T47D (cell line): ENCODE data around the gene ABLIM1.

Source experiments
- DNase-seq, 2 experiments: peaks; one replicate each; pipeline versions ENCODE4 v3.0.0 to v3.0.0-alpha.2; 2011 to 2012; ENCODE audit warnings: low read depth in 1 of 2, low spot score in 1 of 2
- JUND ChIP-seq: IDR thresholded peaks from 2 replicates; pipeline ENCODE4 v1.6.1; 2012; ENCODE audit warnings: low read depth
- in situ Hi-C: cut with HindIII; loops from 2 replicates; pipeline ENCODE4 v1.10.0; 2016; ENCODE audit warnings: low sequenced_read_pairs, low pct_unique_long_range_greater_than_20kb

The ABLIM1 gene

DNA sequence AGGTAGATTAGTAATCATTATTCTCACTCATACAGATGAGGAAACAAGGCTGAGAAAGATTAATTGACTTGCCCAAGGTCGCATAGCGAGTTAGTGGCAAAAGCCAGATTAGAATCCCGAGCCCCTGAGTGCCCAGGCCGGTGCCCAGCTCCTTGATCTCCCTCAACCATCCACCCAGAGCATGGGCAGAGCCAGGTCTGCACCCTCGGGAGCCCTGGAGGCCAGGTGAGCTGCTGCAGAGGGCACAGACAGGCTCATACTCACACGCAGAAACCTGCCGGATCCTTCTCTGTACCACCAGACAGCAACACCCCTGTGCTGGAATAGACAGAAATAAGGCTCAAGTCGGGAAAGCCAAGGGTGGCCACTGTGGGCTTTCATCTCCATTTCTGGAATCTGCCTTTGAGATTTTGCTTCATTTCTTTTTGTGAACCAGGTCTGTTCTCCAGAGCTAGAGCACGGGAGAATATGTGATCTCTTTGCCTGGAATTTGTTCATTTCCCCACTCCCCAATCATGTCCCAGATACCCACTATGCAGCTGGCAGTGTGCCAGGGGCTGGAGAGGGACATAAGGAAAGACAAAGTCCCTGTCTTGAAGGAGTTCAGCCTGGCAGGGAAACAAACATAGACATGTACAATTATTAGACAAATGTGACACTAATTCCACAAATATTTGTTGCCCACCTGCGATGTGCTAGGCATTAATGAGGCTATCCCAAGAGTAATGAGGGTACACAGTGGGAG lies 259.3 kb downstream of the ABLIM1 start:
- no peak for TF ChIP-seq JUND
- no peak for DNase-seq
- in situ Hi-C loops: no loop called here

- in situ Hi-C loops: no loop called here
- no peak for TF ChIP-seq JUND
These were observed 260.4 kb downstream of the ABLIM1 start for GRCh38 chr10:114397651-114398145.

DNA sequence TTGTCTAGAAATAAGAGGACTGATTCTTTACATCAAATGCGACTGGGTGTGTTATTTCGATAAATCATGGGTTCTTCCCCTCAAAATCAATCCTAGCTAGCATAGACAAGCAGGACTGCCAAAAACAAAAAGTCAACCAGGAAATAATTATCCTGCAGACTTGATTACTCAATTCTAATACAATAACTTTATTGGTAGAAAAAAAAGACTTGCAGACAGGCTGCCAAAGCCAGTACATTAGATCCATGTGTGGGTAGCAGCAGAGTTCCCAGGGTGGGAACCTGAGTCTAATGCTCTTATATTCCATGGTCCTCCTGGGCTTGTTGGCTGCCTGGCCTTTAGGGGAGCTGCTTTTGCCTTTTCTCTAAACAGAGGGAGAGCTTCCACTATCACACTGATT lies 261.6 kb downstream of the ABLIM1 start:
- TF ChIP-seq JUND: no peak
- in situ Hi-C loops: no loop called here
- no peak for DNase-seq

More at GRCh38 chr10:114397651-114398145, 260.4 kb downstream of the ABLIM1 start:
- no peak for DNase-seq

DNA sequence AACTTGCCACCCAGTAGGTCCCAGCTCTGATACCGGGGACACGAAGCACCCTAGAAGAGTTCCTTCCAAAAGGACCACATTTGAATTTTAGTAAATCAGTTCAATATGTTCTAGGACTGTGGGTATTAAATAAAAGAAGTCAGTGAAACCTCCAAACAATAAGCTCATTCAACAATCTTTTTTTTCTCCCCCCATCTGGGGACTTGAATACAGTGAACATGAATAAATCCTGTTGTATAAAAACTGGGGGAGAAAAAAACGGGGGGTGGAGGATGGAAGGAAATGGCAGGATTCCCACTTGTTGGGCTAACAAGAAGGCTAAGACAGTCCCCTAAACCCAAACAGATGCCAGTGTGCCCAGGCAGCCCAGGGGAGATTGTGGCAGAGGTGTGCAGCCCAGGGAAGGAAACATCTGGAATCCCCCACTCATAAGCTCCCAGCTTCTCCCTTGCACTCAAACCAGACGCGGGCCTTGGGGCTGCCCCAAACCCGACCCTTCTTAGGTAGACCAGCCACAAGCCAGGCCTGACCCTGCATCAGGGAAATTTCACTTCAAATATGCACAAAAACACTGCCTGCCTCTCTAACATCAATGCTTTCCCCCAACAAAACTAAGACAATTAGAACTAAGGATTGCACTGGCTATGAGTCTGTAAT lies 262.6 kb downstream of the ABLIM1 start:
- no peak for TF ChIP-seq JUND
- in situ Hi-C loops: no loop called here
- DNase-seq: no peak

DNA sequence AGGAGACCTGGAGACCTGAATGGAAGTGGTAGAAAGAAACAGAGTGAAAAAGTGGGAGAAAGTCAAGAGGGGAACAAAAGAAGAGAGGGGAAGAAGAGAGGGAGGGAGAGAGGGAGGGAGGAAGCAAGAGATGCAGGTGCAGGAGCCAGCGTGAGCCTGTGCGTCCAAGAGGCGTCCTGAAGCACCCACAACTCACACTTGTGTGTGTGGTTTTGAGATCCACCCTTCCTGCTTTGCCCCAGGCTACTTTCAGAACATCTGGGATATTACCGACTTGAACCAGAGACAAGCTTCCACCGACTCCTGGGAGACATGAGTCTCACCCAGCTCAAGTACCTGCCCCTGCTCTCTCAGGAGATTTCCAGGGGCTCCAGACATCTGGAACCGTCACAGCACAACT lies 263.5 kb downstream of the ABLIM1 start:
- no peak for TF ChIP-seq JUND
- in situ Hi-C loops: no loop called here
- DNase-seq: no peak

DNA sequence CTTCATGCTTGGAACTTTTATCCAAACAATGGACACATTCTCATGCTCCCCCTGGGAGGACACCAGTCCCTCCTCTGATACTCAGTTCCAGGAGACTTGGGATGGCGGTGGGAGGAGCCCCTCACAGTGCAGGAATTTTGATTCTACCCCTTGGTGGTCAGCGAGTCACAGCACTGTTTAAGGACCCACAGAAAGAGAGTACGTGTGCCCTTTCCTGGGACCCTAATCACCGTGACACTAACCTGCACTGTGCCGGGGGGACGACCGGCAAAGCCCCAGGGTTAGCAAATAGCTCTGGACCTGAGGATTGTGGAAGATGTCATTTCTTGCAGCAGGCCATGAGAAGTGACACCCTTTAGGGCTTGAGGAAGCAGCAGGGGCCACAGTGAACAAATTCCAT lies 264.2 kb downstream of the ABLIM1 start:
- no peak for DNase-seq
- in situ Hi-C loops: no loop called here
- TF ChIP-seq JUND: no peak

- TF ChIP-seq JUND: no peak
- no peak for DNase-seq
- in situ Hi-C loops: no loop called here
These were observed 264.6 kb downstream of the ABLIM1 start for GRCh38 chr10:114393482-114393881.

DNA sequence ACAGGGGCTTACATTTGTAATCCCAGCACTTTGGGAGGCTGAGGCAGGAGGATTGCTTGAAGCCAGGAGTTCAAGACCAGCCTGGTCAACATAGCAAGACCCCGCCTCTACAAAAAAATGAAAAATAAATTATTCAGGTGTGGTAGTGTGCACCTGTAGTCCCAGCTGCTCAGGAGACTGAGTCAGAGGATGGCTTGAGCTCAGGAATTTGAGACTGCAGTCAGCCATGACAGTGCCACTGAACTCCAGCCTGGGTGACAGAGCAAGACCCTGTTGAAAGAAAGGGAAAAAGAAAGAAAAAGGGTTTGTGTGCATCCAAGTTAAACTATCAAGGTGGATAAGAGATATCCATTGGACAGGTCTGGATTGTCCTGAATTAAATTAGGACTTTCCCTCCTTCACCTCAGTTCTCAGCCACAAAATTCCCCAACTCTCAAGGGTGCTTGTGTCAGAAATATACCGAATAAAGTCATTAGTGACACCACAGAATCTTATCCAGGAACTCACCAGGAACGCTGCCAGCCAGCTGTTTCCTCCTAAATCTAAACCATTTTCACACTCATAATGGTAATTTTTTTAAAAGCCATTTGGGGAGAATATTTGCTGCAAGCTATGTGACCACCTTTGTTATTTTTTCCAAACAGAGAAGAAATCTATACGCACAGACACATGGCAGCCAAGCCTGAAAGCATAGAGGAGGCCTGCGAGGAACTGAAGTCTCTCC lies 265.8 kb downstream of the ABLIM1 start:
- no peak for TF ChIP-seq JUND
- in situ Hi-C loops: no loop called here

DNA sequence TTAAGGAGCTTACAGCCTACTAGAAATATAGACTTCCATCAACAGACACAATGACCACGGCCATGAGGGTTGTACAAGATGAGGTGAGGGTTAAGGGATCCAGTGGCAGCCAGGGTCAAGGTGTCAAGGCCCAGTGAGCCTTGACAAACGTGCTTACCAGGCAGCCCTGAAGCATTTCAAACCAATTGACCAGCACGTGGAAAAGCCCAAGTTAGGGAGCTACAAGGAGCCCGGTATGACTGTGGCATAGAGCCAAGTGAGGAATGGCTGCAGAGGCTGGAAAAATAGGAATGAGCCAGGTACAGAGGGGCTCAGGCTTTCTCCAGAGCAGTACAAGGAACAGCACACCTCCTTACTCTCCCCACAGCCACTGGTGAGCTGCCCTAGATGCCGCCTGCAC lies 266.5 kb downstream of the ABLIM1 start:
- TF ChIP-seq JUND: no peak
- in situ Hi-C loops: no loop called here

More for the DNA sequence above, 265.8 kb downstream of the ABLIM1 start:
- no peak for DNase-seq

GRCh38 chr10:114389426-114389825 lies 268.6 kb downstream of the ABLIM1 start:
- in situ Hi-C loops: no loop called here
- no peak for TF ChIP-seq JUND
- DNase-seq: no peak

More for the DNA sequence above, 266.5 kb downstream of the ABLIM1 start:
- no peak for DNase-seq

GRCh38 chr10:114388275-114388674 lies 269.8 kb downstream of the ABLIM1 start:
- DNase-seq: no peak
- in situ Hi-C loops: no loop called here

GRCh38 chr10:114387784-114388183 lies 270.3 kb downstream of the ABLIM1 start:
- in situ Hi-C loops: no loop called here
- no peak for DNase-seq
- no peak for TF ChIP-seq JUND

More at GRCh38 chr10:114388275-114388674, 269.8 kb downstream of the ABLIM1 start:
- no peak for TF ChIP-seq JUND

- in situ Hi-C loops: no loop called here
- DNase-seq: no peak
- TF ChIP-seq JUND: no peak
These were observed 271.6 kb downstream of the ABLIM1 start for GRCh38 chr10:114386452-114386851.
